Heart right ventricle (tissue), 16 donors: ENCODE data around the gene KCTD15. TPM values are rescaled to one million over a fixed set of nuclear protein-coding genes. Genes with fewer than 3 reads are reported as not detected.

Source experiments
- ATAC-seq, 8 donors: fragments of 200-7000 bp; cut with Tn5 transposase; one replicate each; pipeline ENCODE4 v1.9.1; 2020; ENCODE audit warnings: mild to moderate bottlenecking in 8 of 8, moderate library complexity in 8 of 8, moderate number of reproducible peaks in 1 of 8
- DNase-seq, 2 donors: peaks; one replicate each; pipeline ENCODE4 v3.0.0-alpha.2; 2020
- H3K27ac ChIP-seq, 10 donors: fragments of 200-600 bp; sonication (generic) in 2 of 10; one replicate each; pipeline versions ENCODE4 v1.5.0 to v1.8.0; 2020 to 2022; ENCODE audit warnings: mild to moderate bottlenecking in 3 of 10
- H3K27me3 ChIP-seq, 7 donors: fragments of 200-600 bp; one replicate each; pipeline ENCODE4 v1.8.0; 2021 to 2022; ENCODE audit warnings: mild to moderate bottlenecking in 2 of 7
- H3K36me3 ChIP-seq, 9 donors: fragments of 200-600 bp; sonication (generic) in 1 of 9; one replicate each; pipeline versions ENCODE4 v1.5.0 to v1.8.0; 2020 to 2022; ENCODE audit warnings: mild to moderate bottlenecking in 2 of 9
- H3K4me1 ChIP-seq, 9 donors: fragments of 200-600 bp; sonication (generic) in 1 of 9; one replicate each; pipeline versions ENCODE4 v1.5.0 to v1.8.0; 2020 to 2022; ENCODE audit warnings: mild to moderate bottlenecking in 4 of 9
- H3K4me3 ChIP-seq, 10 donors: fragments of 200-600 bp; sonication (generic) in 2 of 10; one replicate each; pipeline versions ENCODE4 v1.5.0 to v1.8.0; 2020 to 2022; ENCODE audit warnings: mild to moderate bottlenecking in 7 of 10, moderate library complexity in 2 of 10
- H3K9me3 ChIP-seq, 11 donors: fragments of 200-600 bp in 10 of 11; sonication (generic) in 2 of 11; one replicate each; pipeline versions ENCODE4 v1.5.0 to v1.8.0; 2013 to 2022; ENCODE audit warnings: mild to moderate bottlenecking in 2 of 11, control low read depth in 1 of 11, moderate library complexity in 1 of 11
- WGBS, 2 donors: extraction: QIAGEN DNeasy Blood & Tissue Kit; methylation state at CpG; one replicate each; pipeline ENCODE4 v1.1.7; 2013; ENCODE audit warnings: inconsistent platforms in 1 of 2; 5-methylcytosine and 5-hydroxymethylcytosine counted together
- intact Hi-C, 10 donors: fragments of 100-400 bp; cut with DNase I; formaldehyde crosslinking; loops; one replicate each; pipeline versions ENCODE4 v1.11.1 to v1.14.2; 2022
- polyA plus RNA-seq, 2 donors: library from polyadenylated mRNA; stranded (reverse); fragments of 200-250 nt; gene quantifications; one replicate each; pipeline ENCODE4 v1.2.3, GENCODE V29; 2013
- total RNA-seq, 10 donors: library from RNA; stranded (reverse); fragmentation: NEBNext Ultra II Directional in 3 of 10; extraction: Animal tissue kit (Norgen Biotek cat#: 25700) in 3 of 10; gene quantifications; one replicate each; pipeline versions ENCODE4 v1.2.1 to v1.2.4, GENCODE V29; 2021 to 2023
- TF ChIP-seq, protein P1 (sequence below), 9 donors: fragments of 200-600 bp; sonication (generic) in 2 of 9; IDR thresholded peaks; one replicate each; pipeline versions ENCODE4 v1.5.0 to v1.8.0; 2021 to 2022; ENCODE audit warnings: antibody characterized with exemption in 9 of 9, mild to moderate bottlenecking in 5 of 9, moderate library complexity in 1 of 9
- donor health status: Arrhythmogenic right ventricular cardiomyopathy.
- donor health status: ischemic (EF 13 %, LVEDD 7.1; RV severe dilation, severe dysfunction).
- donor health status: healthy with polysubstance abuse.
- donor health status: DM: no; HTN: yes; CAD: no.
- donor health status: DM: no; HTN: no; CAD: no.
- donor health status: ischemic (EF 25% LVEDD 6.9; RV normal size, moderate dysfunction).
- donor health status: ischemic (EF 25% LVEDD 5.7; RV mildly dilated, moderate dysfunction).
- donor health status: healthy.
- donor health status: DM: yes; HTN: yes; CAD: no.
- donor health status: Ischemic cardiomyopathy.
- donor health status: ischemic (EF 35%, LVEDD 5.7; RV mildly dilated, moderate dysfunction).
- donor health status: nonischemic (EF 11% LVEDD 7.7; RV severe dilation, severe dysfunction).
- donor health status: DM: yes; HTN: yes; CAD: no.
- donor health status: PGD.
- donor health status: ischemic (EF 29% LVEDD 5.4; RV normal size, mild dysfunction).
- donor health status: nonischemic (EF 23%, LVEDD 6.1; RV moderate dilation, normal function).

The KCTD15 gene
- total and polyA plus RNA-seq, 12 donors, result 3.5 to 22.5 (median 7.5) TPM

DNA sequence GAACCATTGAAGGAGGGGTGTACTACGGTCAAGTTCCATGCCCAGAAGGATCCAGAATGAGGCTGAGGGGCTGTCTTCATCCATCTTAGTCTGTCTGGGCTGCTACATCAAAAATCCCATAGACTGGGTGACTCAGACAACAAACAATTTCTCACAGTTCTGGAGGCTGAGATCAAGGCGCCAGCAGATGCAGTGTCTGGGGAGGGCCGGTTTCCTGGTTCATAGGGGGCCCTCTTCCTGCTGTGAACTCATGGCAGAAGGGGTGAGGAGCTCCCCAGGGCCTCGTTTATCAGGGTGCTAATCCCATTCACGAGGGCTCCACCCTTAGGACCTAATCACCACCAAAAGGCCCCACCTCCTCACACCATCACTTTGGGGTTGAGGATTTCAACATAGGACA, 14.7 kb upstream of the KCTD15 start:
- DNase-seq, result no peak
- intact Hi-C loops, result loop anchor here in 1 of 10 donors (10.0 kb wide), 1 partner anchor 363 kb away; no protein-coding TSS in a partner anchor
- H3K27me3 ChIP-seq, result peaks cover 0 to 56% (median 40%) of the 10 kb centered on the region in 7 donors
- no peak for ATAC-seq
- no peaks in the 10 kb centered on the region for H3K36me3 ChIP-seq
- 57 to 59% methylated on average over 5 of the region's 5 CpGs for WGBS, 2 donors
- H3K9me3 ChIP-seq, result no peaks in the 10 kb centered on the region
- H3K4me1 ChIP-seq, result peaks cover 0 to 15% (median 7%) of the 10 kb centered on the region in 9 donors
- no peak overlapping the region for H3K4me3 ChIP-seq
- no peak overlapping the region for H3K27ac ChIP-seq
- TF ChIP-seq, protein P1, sequence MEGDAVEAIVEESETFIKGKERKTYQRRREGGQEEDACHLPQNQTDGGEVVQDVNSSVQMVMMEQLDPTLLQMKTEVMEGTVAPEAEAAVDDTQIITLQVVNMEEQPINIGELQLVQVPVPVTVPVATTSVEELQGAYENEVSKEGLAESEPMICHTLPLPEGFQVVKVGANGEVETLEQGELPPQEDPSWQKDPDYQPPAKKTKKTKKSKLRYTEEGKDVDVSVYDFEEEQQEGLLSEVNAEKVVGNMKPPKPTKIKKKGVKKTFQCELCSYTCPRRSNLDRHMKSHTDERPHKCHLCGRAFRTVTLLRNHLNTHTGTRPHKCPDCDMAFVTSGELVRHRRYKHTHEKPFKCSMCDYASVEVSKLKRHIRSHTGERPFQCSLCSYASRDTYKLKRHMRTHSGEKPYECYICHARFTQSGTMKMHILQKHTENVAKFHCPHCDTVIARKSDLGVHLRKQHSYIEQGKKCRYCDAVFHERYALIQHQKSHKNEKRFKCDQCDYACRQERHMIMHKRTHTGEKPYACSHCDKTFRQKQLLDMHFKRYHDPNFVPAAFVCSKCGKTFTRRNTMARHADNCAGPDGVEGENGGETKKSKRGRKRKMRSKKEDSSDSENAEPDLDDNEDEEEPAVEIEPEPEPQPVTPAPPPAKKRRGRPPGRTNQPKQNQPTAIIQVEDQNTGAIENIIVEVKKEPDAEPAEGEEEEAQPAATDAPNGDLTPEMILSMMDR (IDR thresholded peaks at IDR 0.05), result no peak

DNA sequence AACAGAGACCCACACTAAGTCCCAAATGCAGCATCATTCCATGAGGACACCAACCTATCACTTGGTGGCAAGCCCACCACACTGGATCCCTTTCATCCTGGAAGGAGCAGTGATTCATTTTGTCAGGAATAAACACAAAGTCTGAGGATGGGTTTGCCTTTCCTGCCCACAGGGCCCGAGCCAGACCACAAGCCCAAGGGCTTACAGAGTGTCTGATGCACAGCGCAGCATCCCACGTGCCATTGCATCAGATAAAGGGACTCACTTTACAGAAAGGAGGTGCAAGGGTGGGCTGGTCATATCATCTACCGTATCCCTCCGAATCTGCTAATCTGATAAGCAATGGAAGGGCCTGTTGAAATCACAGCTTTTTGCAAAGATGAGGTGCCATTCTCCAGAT, 12.2 kb upstream of the KCTD15 start:
- TF ChIP-seq, protein P1 (IDR thresholded peaks at IDR 0.05), result no peak
- intact Hi-C loops, result loop anchor here in 1 of 10 donors (10.0 kb wide), 1 partner anchor 360 kb away; no protein-coding TSS in a partner anchor
- 86 to 90% methylated on average over 5 of the region's 5 CpGs for WGBS, 2 donors
- Histone ChIP-seq H3K36me3 (no peaks in the 10 kb centered on the region), H3K4me1 (peaks cover 0 to 10% (median 0%) of the 10 kb centered on the region in 9 donors), H3K27me3 (peaks cover 0 to 38% (median 27%) of the 10 kb centered on the region in 7 donors), H3K4me3 (no peak overlapping the region), H3K9me3 (no peaks in the 10 kb centered on the region), H3K27ac (no peak overlapping the region)
- ATAC-seq, result no peak
- DNase-seq, result no peak

DNA sequence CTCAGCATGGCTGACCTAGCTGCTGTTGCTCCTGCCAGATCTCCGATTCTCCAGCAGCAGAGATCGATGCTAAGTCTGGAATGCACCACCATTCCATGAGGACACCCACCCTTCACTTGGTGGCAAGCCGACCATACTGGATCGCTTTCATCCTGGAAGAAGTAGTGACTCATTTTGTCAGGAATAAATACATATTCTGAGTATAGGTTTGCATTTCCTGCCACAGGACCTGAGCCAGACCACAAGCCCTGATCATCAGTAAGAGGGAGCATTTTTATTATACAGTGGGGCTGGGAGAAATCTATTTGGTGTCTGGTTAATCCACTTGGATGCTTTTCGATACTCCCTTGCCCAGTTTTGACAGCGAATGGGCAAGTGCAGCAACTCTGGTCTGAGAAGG, 10.9 kb upstream of the KCTD15 start:
- Histone ChIP-seq H3K27me3 (peaks cover 0 to 32% (median 14%) of the 10 kb centered on the region in 7 donors), H3K4me1 (peaks cover 0 to 3% (median 0%) of the 10 kb centered on the region in 9 donors), H3K9me3 (no peaks in the 10 kb centered on the region), H3K4me3 (no peak overlapping the region), H3K27ac (no peak overlapping the region), H3K36me3 (no peaks in the 10 kb centered on the region)
- TF ChIP-seq, protein P1 (IDR thresholded peaks at IDR 0.05), result no peak
- no peak for DNase-seq
- 74 to 81% methylated on average over 6 of the region's 6 CpGs for WGBS, 2 donors
- intact Hi-C loops, result loop anchor here in 2 of 10 donors (5.0 to 10.0 kb wide), 2 partner anchors 287 to 359 kb away; no protein-coding TSS in a partner anchor
- ATAC-seq, result no peak

DNA sequence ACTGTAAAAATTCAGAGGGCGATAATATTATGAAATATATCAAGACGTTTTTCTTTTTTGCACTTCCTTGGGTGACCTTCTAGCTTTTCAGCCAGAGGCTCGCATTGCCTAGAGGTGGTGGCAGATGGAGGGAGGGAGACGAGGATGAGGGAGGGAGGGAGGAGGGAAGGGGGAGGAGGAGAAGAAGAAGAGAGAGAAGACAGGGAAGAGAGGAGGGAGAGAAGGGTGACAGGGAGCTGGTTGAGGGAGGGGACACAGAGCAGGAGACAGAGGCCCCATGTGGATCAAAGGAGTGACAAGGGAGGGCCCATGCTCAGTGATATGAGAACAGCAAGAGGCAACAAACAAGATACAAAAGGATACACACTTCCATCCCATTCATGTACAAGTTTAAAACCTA, 8.0 kb upstream of the KCTD15 start:
- DNase-seq, result no peak
- Histone ChIP-seq H3K9me3 (no peaks in the 10 kb centered on the region), H3K27ac (no peak overlapping the region), H3K36me3 (no peaks in the 10 kb centered on the region), H3K27me3 (peaks cover 0 to 26% (median 9%) of the 10 kb centered on the region in 7 donors), H3K4me1 (peaks cover 0 to under 1% (median 0%) of the 10 kb centered on the region in 9 donors), H3K4me3 (no peak overlapping the region)
- TF ChIP-seq, protein P1 (IDR thresholded peaks at IDR 0.05), result no peak
- ATAC-seq, result no peak
- intact Hi-C loops, result loop anchor here in 2 of 10 donors (5.0 to 10.0 kb wide), 2 partner anchors 284 to 356 kb away; no protein-coding TSS in a partner anchor
- WGBS, 2 donors, result 51% methylated on average over 4 of the region's 4 CpGs
